GM23338 (cell line): ENCODE results near the gene LPAR6. TPM values are rescaled to one million over a fixed set of nuclear protein-coding genes. Genes with fewer than 3 reads are reported as not detected.
"Not testable (repeated sequence)": the region's sequence is repeated elsewhere in the genome, so short reads cannot be mapped to it uniquely, and the experiment has no call there.

Experiments used
- ATAC-seq: fragments of 200-7000 bp; cut with Tn5 transposase; 3 replicates; pipeline ENCODE4 v1.9.1; 2020
- DNase-seq: peaks from one replicate; pipeline ENCODE4 v3.0.0-alpha.2; 2015; ENCODE audit warnings: low spot score
- H2AFZ ChIP-seq: fragments of 200-600 bp; sonication (generic); 2 replicates; pipeline ENCODE4 v1.8.0; 2016; ENCODE audit warnings: antibody characterized with exemption, mild to moderate bottlenecking, moderate library complexity
- H3F3A ChIP-seq: fragments of 200-600 bp; sonication (generic); replicated peaks from 2 replicates; pipeline ENCODE4 v1.8.0; 2017; ENCODE audit warnings: antibody characterized with exemption, mixed run types, low read depth
- H3K27ac ChIP-seq: fragments of 200-600 bp; sonication (generic); 2 replicates; pipeline ENCODE4 v1.6.1; 2016; ENCODE audit warnings: low read depth
- H3K27me3 ChIP-seq: fragments of 200-600 bp; sonication (generic); 2 replicates; pipeline ENCODE4 v1.8.0; 2016; ENCODE audit warnings: mild to moderate bottlenecking, mixed run types, moderate library complexity; ENCODE audit not compliant: insufficient read depth
- H3K36me3 ChIP-seq: fragments of 200-600 bp; sonication (generic); 2 replicates; pipeline ENCODE4 v1.8.0; 2016; ENCODE audit warnings: mild to moderate bottlenecking; ENCODE audit not compliant: insufficient read depth
- H3K4me1 ChIP-seq: fragments of 200-600 bp; sonication (generic); 2 replicates; pipeline ENCODE4 v1.8.0; 2016; ENCODE audit warnings: mild to moderate bottlenecking, moderate library complexity; ENCODE audit not compliant: insufficient read depth
- H3K4me2 ChIP-seq: fragments of 200-600 bp; sonication (generic); 2 replicates; pipeline ENCODE4 v1.7.1; 2017; ENCODE audit warnings: mixed run types
- H3K4me3 ChIP-seq: fragments of 200-600 bp; sonication (generic); 2 replicates; pipeline ENCODE4 v1.6.1; 2016; ENCODE audit warnings: mixed run types
- H3K79me2 ChIP-seq: fragments of 200-600 bp; sonication (generic); replicated peaks from 2 replicates; pipeline ENCODE4 v1.8.0; 2017; ENCODE audit warnings: mild to moderate bottlenecking; ENCODE audit not compliant: insufficient read depth
- H3K9me2 ChIP-seq: fragments of 200-600 bp; sonication (generic); 2 replicates; pipeline ENCODE4 v1.8.0; 2017; ENCODE audit not compliant: insufficient read depth
- H4K20me1 ChIP-seq: fragments of 200-600 bp; sonication (generic); replicated peaks from 2 replicates; pipeline ENCODE4 v1.8.0; 2017; ENCODE audit warnings: mild to moderate bottlenecking; ENCODE audit not compliant: insufficient read depth
- H3K27ac Mint-ChIP-seq: 2 replicates; pipeline ENCODE4 v1.8.0; 2020; ENCODE audit warnings: inconsistent platforms, mild to moderate bottlenecking, moderate library complexity, mixed read lengths
- H3K27me3 Mint-ChIP-seq: 3 replicates; pipeline ENCODE4 v1.8.0; 2022; ENCODE audit warnings: low read depth, mild to moderate bottlenecking, moderate library complexity, mixed read lengths, inconsistent platforms; ENCODE audit not compliant: insufficient read depth, poor library complexity
- H3K36me3 Mint-ChIP-seq: 3 replicates; pipeline ENCODE4 v1.8.0; 2021; ENCODE audit warnings: low read depth, mild to moderate bottlenecking, inconsistent platforms, moderate library complexity, mixed read lengths
- H3K4me1 Mint-ChIP-seq: 3 replicates; pipeline ENCODE4 v1.8.0; 2020; ENCODE audit warnings: mild to moderate bottlenecking, inconsistent platforms, mixed read lengths
- H3K4me3 Mint-ChIP-seq: 3 replicates; pipeline ENCODE4 v1.8.0; 2021; ENCODE audit warnings: moderate library complexity, mild to moderate bottlenecking, inconsistent platforms, mixed read lengths
- H3K9me3 Mint-ChIP-seq: 3 replicates; pipeline ENCODE4 v1.8.0; 2020; ENCODE audit warnings: moderate library complexity, mild to moderate bottlenecking, inconsistent platforms, mixed read lengths
- CTCF ChIP-seq, 2 experiments: fragments of 200-600 bp in 1 of 2; sonication (generic) in 1 of 2; conservative IDR thresholded peaks; 2 replicates each; pipeline versions ENCODE4 v1.5.1 to v1.6.1; 2016 to 2017; ENCODE audit warnings: antibody characterized with exemption in 2 of 2, low read depth in 2 of 2, mild to moderate bottlenecking in 2 of 2, moderate library complexity in 1 of 2
- ETS1 ChIP-seq: IDR thresholded peaks from 2 replicates; pipeline ENCODE4 v1.6.1; 2016; ENCODE audit warnings: antibody characterized with exemption
- EZH2 ChIP-seq: fragments of 200-600 bp; sonication (generic); IDR thresholded peaks from one replicate; pipeline ENCODE4 v1.8.0; 2017; ENCODE audit warnings: antibody characterized with exemption, mild to moderate bottlenecking, low read depth; ENCODE audit not compliant: unreplicated experiment
- EZH2phosphoT487 ChIP-seq: fragments of 200-600 bp; sonication (generic); IDR thresholded peaks from one replicate; pipeline ENCODE4 v1.8.1; 2018; ENCODE audit warnings: antibody characterized with exemption; ENCODE audit not compliant: unreplicated experiment
- JUNB ChIP-seq: IDR thresholded peaks from one replicate; pipeline ENCODE4 v1.6.1; 2016; ENCODE audit warnings: antibody characterized with exemption; ENCODE audit not compliant: unreplicated experiment
- POLR2AphosphoS5 ChIP-seq: IDR thresholded peaks from 2 replicates; pipeline ENCODE4 v1.6.1; 2016; ENCODE audit warnings: antibody characterized with exemption, low read depth
- STAT1 ChIP-seq: IDR thresholded peaks from one replicate; pipeline ENCODE4 v1.6.1; 2016; ENCODE audit warnings: antibody characterized with exemption; ENCODE audit not compliant: unreplicated experiment
- ZNF114 ChIP-seq: fragments of 250-450 bp; sonication (Bioruptor Pico); IDR thresholded peaks from 2 replicates; pipeline ENCODE4 v1.5.0; 2020; ENCODE audit warnings: mild to moderate bottlenecking, moderate library complexity
- ZNF331 ChIP-seq: fragments of 250-450 bp; sonication (Bioruptor Pico); IDR thresholded peaks from 2 replicates; pipeline ENCODE4 v1.5.0; 2020; ENCODE audit warnings: low read depth, mild to moderate bottlenecking, moderate library complexity
- ZNF462 ChIP-seq: fragments of 250-450 bp; sonication (Bioruptor Pico); IDR thresholded peaks from 2 replicates; pipeline ENCODE4 v1.5.0; 2020; ENCODE audit warnings: mild to moderate bottlenecking, moderate library complexity
- polyA plus RNA-seq: library from polyadenylated mRNA; unstranded; fragments of >200 nt; fragmentation: Nextera tagmentation; extraction: Ambion mirVana; gene quantifications from 2 replicates; pipeline ENCODE4 v1.2.1, GENCODE V29; 2016
- total RNA-seq: library from RNA; depleted of rRNA; stranded (reverse); fragments of >200 nt; shearing (Covaris generic); gene quantifications from 2 replicates; pipeline ENCODE4 v1.2.3, GENCODE V29; 2014

Gene LPAR6
- total and polyA plus RNA-seq, 2 experiments from 2014 or later: 1.4 to 2.1 TPM

- no peak for TF ChIP-seq ZNF462 (CRISPR knock-in tag)
- TF ChIP-seq JUNB: no peak
These were observed 16.1 kb upstream of the LPAR6 start (continued) for GRCh38 chr13:48429036-48429435.

DNA sequence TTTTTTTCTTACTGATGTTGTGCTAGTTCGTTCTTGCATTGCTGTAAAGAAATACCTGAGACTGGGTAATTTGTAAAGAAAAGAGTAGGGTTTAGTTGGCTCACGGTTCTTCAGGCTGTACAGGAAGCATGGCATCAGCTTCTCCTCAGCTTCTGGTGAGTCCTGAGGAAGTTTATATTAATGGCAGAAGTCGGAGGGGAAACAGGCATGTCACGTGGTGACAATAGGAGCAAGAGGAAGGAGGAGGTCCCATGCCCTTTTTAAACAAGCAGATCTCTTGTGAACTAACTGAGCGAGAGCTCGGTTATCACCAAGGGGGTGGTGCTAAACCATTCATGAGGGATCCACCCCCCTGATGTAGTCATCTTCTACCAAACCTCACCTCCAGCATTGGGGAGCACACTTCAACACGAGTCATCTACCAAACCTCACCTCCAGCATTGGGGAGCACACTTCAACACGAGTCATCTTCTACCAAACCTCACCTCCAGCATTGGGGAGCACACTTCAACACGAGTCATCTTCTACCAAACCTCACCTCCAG is 13.9 kb upstream of the LPAR6 start:
- not testable (repeated sequence) for H3K27ac Mint-ChIP-seq, H3K9me2 ChIP-seq, H3K4me3 Mint-ChIP-seq, H3K36me3 Mint-ChIP-seq, H3K4me1 Mint-ChIP-seq, H3K36me3 ChIP-seq, H3K27me3 ChIP-seq, H3K27ac ChIP-seq, H3K4me1 ChIP-seq, DNase-seq, H4K20me1 ChIP-seq, ATAC-seq, H2AFZ ChIP-seq, H3K4me2 ChIP-seq, H3F3A ChIP-seq, H3K4me3 ChIP-seq, H3K79me2 ChIP-seq, H3K27me3 Mint-ChIP-seq, H3K9me3 Mint-ChIP-seq

GRCh38 chr13:48426052-48426451 is 13.1 kb upstream of the LPAR6 start:
- Histone ChIP-seq H2AFZ (no peak overlapping the region), H3K36me3 (no peaks in the 10 kb centered on the region), H3K4me1 (no peaks in the 10 kb centered on the region), H3K27me3 (no peaks in the 10 kb centered on the region), H4K20me1 (no peaks in the 10 kb centered on the region), H3K27ac (no peak overlapping the region), H3K4me2 (no peak overlapping the region), H3K9me2 (no peaks in the 10 kb centered on the region), H3K4me3 (no peak overlapping the region), H3K79me2 (no peaks in the 10 kb centered on the region), H3F3A (no peaks in the 10 kb centered on the region)
- ATAC-seq (no peak), DNase-seq (no peak)
- Mint-ChIP-seq H3K4me3 (no peak overlapping the region), H3K36me3 (peaks cover 4% of the 10 kb centered on the region), H3K27ac (no peak overlapping the region), H3K4me1 (no peaks in the 10 kb centered on the region), H3K27me3 (no peaks in the 10 kb centered on the region), H3K9me3 (no peaks in the 10 kb centered on the region; the same call in 2 of the 3 replicates)
- TF ChIP-seq CTCF (conservative IDR thresholded peaks at IDR 0.05; ENCODE audit: low read depth in 2 of 2): no peak
- TF ChIP-seq STAT1: no peak
- TF ChIP-seq EZH2phosphoT487: no peak
- no peak for TF ChIP-seq ZNF114 (CRISPR knock-in tag)
- TF ChIP-seq ETS1: no peak
- TF ChIP-seq EZH2: no peak
- TF ChIP-seq ZNF331: no peak
- TF ChIP-seq POLR2AphosphoS5: no peak
